DMS 273 (cell line): Measurements from ENCODE around the gene PLIN4.

ENCODE experiments used
- DNase-seq: peaks from one replicate; lab custom pipeline; 2025; ENCODE audit not compliant: unreplicated experiment; lab: John Stamatoyannopoulos, UW

PLIN4 gene

DNA sequence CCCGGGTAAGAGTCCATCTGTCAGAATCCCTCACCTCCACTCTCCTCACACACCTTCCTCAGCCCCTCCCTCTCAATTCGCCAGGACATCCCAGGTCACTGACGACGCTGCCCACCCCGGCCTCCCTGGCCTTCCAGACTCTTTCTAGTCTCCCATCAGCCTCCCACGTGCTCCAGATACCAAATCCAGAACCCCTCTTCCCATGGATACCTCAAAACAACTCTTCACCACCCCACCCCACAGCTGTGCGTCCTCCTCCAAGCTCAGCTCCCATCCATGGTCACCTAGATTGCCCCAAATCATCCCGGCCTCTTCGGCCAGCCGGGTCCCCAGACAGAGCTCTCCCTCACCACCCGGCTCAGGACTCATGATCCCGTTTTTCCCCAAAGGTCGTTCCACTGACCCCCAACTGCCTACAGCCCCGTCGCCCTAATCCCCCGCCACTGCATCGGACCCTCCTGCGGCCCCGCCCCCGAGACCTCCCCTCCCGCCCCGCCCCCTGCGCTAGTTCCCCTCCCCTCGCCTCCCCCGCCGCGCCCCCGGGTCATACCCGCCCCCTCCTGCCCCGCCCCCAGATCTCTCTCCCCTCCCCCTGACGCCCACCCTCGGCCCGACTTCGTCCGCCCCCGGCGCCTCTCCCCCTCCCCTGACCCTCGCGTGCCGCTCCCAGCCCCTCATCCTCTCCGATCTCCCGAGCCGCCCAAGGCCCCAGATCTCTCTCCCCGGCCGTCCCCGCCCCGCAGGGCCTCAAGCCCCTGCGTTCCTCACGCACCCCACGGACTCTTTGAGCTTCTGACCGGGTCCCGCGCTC, 61.2 kb downstream of the PLIN4 start:
- DNase-seq, result peak; percentile 82

DNA sequence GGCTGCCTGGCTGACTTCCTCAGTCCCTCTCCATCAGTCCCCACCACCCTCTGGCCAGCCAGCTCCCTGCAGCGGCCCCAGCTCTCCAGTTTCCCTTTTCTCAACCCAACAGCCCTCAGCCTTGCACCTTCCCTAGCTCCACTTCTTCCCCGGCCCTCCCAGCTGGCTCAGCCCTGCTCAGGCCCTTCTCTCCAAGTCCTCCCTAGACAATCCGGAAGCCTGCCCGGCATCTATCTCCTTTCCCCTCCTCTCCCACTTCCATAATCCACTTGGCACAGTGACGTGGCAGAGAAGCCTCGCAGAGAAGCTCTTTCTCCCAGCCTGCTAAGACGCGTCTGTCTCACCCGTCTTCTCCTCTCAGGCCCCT, 61.8 kb downstream of the PLIN4 start:
- peak; percentile 86 for DNase-seq

DNA sequence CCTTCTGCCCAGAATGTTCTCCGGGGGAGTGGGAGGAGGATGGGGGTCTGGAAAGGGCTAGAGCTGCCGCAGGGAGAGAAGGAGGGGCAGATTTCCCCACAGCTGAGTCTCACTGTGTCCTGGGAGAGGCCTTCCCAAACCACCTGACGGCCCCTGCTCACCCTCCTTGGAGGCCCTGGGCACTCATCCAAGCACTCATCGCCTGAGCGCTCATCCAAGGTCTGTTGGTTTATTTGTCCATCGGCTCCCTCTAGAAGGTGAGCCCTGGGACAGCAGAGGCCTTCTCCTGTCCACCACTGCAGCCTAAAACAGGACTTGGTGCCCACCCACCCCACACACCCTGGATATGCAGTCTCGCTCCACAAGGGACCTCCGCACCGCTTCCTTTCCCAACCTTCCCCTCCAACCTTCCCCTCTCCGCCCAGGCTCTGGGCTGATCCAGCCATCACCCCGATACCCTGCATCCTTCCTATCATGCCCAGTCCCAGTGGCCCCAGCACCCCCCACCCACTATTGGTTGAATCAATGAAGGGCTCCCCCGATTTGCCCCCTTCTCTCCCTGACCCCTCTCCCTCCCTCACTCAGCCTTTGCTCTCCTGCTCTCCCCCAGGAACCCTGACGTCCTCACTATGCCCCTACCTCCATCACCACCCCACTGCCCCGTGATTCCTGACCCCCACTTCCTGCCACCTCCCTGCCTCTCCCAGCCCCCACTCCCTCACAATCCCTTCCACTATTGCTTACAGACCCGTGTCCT, 62.4 kb downstream of the PLIN4 start:
- DNase-seq, result peak; percentile 95

- DNase-seq, result peak; percentile 59
Observed at GRCh38 chr19:4454747-4455718, 63.3 kb downstream of the PLIN4 start.

GRCh38 chr19:4453232-4454179, 64.8 kb downstream of the PLIN4 start:
- no peak for DNase-seq

GRCh38 chr19:4452230-4452990, 65.9 kb downstream of the PLIN4 start:
- no peak for DNase-seq
